HL-60 (cell line): Measurements from ENCODE around the gene GPR137.

Experiments
- DNase-seq, 2 experiments: peaks; one replicate each; pipeline ENCODE4 v3.0.0-alpha.2; 2010 to 2020; ENCODE audit warnings: low read depth in 1 of 2, low spot score in 1 of 2
- H3K27ac ChIP-seq: fragments of 250-450 bp; sonication (Bioruptor Pico); replicated peaks from 2 replicates; pipeline ENCODE4 v1.5.1; 2020; ENCODE audit warnings: mild to moderate bottlenecking, moderate library complexity
- H3K27me3 ChIP-seq: fragments of 250-450 bp; sonication (Bioruptor Pico); 2 replicates; pipeline ENCODE4 v1.5.1; 2021; ENCODE audit warnings: mild to moderate bottlenecking, moderate library complexity; ENCODE audit not compliant: insufficient read depth, poor library complexity, severe bottlenecking
- H3K4me3 ChIP-seq: replicated peaks from 2 replicates; pipeline ENCODE4 v1.5.1; 2011; ENCODE audit warnings: mild to moderate bottlenecking, control low read depth, low read length; ENCODE audit not compliant: insufficient read depth
- GABPA ChIP-seq: IDR thresholded peaks from 2 replicates; pipeline ENCODE4 v1.6.1; 2012; ENCODE audit warnings: low read depth
- POLR2AphosphoS5 ChIP-seq: IDR thresholded peaks from 2 replicates; pipeline ENCODE4 v1.6.1; 2012; ENCODE audit warnings: low read depth
- REST ChIP-seq: IDR thresholded peaks from 2 replicates; pipeline ENCODE4 v1.6.1; 2012; ENCODE audit warnings: low read depth; ENCODE audit not compliant: insufficient replicate concordance
- SPI1 ChIP-seq: IDR thresholded peaks from 2 replicates; pipeline ENCODE4 v1.6.1; 2012; ENCODE audit warnings: low read depth, mild to moderate bottlenecking, borderline replicate concordance
- TF ChIP-seq, protein P1 (sequence below): IDR thresholded peaks from one replicate; pipeline ENCODE4 v1.5.1; 2011; ENCODE audit warnings: low read length, control low read depth, inconsistent platforms; ENCODE audit not compliant: insufficient read depth

GPR137 gene

GRCh38 chr11:64241491-64242374, 43.9 kb upstream of the GPR137 start:
- Histone ChIP-seq H3K27ac (peak overlapping the region; percentile 97), H3K4me3 (peak overlapping the region; percentile 80), H3K27me3 (no peaks in the 10 kb centered on the region)
- peak in 1 of 2 experiments; percentile 39 for DNase-seq
- 0 out of 2 replicates have a peak, but pooled peaks have one; percentile 19 for TF ChIP-seq GABPA
- no peak for TF ChIP-seq SPI1

DNA sequence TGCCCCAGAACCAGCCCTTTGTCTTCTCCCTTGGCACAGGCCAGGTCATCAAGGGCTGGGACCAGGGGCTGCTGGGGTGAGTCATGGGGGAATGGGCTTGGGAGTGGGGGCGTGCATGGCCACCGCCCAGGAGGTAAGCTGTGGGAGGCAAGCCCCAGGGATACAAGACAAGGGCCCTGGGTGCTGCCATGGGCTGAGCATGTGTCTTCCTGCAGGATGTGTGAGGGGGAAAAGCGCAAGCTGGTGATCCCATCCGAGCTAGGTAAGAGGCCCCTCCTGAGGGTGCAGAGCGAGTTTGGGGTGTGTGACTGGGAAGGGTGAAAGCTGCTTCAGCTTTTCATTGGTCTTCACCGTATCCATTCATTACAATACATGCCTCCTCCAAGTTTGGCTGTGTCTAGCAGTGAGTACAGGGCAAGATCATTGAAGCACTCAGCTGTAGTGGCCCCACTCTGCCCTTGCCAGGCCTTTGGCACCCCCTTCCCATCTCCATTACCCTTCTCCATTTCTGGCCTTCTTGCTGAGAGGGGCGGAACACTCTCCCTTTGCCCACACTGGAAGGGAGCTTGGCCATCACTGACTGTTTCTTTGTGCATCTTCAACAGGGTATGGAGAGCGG, 42.3 kb upstream of the GPR137 start:
- TF ChIP-seq REST (no peak), POLR2AphosphoS5 (peak; percentile 61; the same call in 1 of the 2 replicates), SPI1 (no peak)
- Histone ChIP-seq H3K4me3 (no peak overlapping the region), H3K27ac (no peak overlapping the region), H3K27me3 (no peaks in the 10 kb centered on the region)
- no peak for DNase-seq

GRCh38 chr11:64244107-64244506, 41.5 kb upstream of the GPR137 start:
- H3K27ac ChIP-seq, result no peak overlapping the region
- no peak overlapping the region for H3K4me3 ChIP-seq
- DNase-seq, result no peak
- TF ChIP-seq GABPA, result no peak
- no peak for TF ChIP-seq REST
- no peak for TF ChIP-seq SPI1
- TF ChIP-seq POLR2AphosphoS5, result no peak; the same call in 1 of the 2 replicates
- TF ChIP-seq, protein P1, sequence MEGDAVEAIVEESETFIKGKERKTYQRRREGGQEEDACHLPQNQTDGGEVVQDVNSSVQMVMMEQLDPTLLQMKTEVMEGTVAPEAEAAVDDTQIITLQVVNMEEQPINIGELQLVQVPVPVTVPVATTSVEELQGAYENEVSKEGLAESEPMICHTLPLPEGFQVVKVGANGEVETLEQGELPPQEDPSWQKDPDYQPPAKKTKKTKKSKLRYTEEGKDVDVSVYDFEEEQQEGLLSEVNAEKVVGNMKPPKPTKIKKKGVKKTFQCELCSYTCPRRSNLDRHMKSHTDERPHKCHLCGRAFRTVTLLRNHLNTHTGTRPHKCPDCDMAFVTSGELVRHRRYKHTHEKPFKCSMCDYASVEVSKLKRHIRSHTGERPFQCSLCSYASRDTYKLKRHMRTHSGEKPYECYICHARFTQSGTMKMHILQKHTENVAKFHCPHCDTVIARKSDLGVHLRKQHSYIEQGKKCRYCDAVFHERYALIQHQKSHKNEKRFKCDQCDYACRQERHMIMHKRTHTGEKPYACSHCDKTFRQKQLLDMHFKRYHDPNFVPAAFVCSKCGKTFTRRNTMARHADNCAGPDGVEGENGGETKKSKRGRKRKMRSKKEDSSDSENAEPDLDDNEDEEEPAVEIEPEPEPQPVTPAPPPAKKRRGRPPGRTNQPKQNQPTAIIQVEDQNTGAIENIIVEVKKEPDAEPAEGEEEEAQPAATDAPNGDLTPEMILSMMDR, result no peak
- no peaks in the 10 kb centered on the region for H3K27me3 ChIP-seq

GRCh38 chr11:64244966-64245365, 40.7 kb upstream of the GPR137 start:
- TF ChIP-seq SPI1 (no peak), POLR2AphosphoS5 (no peak), REST (no peak), GABPA (no peak)
- TF ChIP-seq, protein P1, result no peak
- Histone ChIP-seq H3K27me3 (no peaks in the 10 kb centered on the region), H3K27ac (peak overlapping the region; percentile 93), H3K4me3 (peak overlapping the region; percentile 81)
- DNase-seq, result no peak
